GM23338 (cell line): Measurements from ENCODE around the gene ACOX3. TPM values are rescaled to one million over a fixed set of nuclear protein-coding genes. Genes with fewer than 3 reads are reported as not detected.
A peak's percentile ranks its signal among the peaks of the same experiment; 100 is the strongest.

ENCODE experiments used
- ATAC-seq: fragments of 200-7000 bp; cut with Tn5 transposase; 3 replicates; pipeline ENCODE4 v1.9.1; 2020
- DNase-seq: peaks from one replicate; pipeline ENCODE4 v3.0.0-alpha.2; 2015; ENCODE audit warnings: low spot score
- H2AFZ ChIP-seq: fragments of 200-600 bp; sonication (generic); 2 replicates; pipeline ENCODE4 v1.8.0; 2016; ENCODE audit warnings: antibody characterized with exemption, mild to moderate bottlenecking, moderate library complexity
- H3F3A ChIP-seq: fragments of 200-600 bp; sonication (generic); replicated peaks from 2 replicates; pipeline ENCODE4 v1.8.0; 2017; ENCODE audit warnings: antibody characterized with exemption, mixed run types, low read depth
- H3K27ac ChIP-seq: fragments of 200-600 bp; sonication (generic); 2 replicates; pipeline ENCODE4 v1.6.1; 2016; ENCODE audit warnings: low read depth
- H3K27me3 ChIP-seq: fragments of 200-600 bp; sonication (generic); 2 replicates; pipeline ENCODE4 v1.8.0; 2016; ENCODE audit warnings: mild to moderate bottlenecking, mixed run types, moderate library complexity; ENCODE audit not compliant: insufficient read depth
- H3K36me3 ChIP-seq: fragments of 200-600 bp; sonication (generic); 2 replicates; pipeline ENCODE4 v1.8.0; 2016; ENCODE audit warnings: mild to moderate bottlenecking; ENCODE audit not compliant: insufficient read depth
- H3K4me1 ChIP-seq: fragments of 200-600 bp; sonication (generic); 2 replicates; pipeline ENCODE4 v1.8.0; 2016; ENCODE audit warnings: mild to moderate bottlenecking, moderate library complexity; ENCODE audit not compliant: insufficient read depth
- H3K4me2 ChIP-seq: fragments of 200-600 bp; sonication (generic); 2 replicates; pipeline ENCODE4 v1.7.1; 2017; ENCODE audit warnings: mixed run types
- H3K4me3 ChIP-seq: fragments of 200-600 bp; sonication (generic); 2 replicates; pipeline ENCODE4 v1.6.1; 2016; ENCODE audit warnings: mixed run types
- H3K79me2 ChIP-seq: fragments of 200-600 bp; sonication (generic); replicated peaks from 2 replicates; pipeline ENCODE4 v1.8.0; 2017; ENCODE audit warnings: mild to moderate bottlenecking; ENCODE audit not compliant: insufficient read depth
- H3K9me2 ChIP-seq: fragments of 200-600 bp; sonication (generic); 2 replicates; pipeline ENCODE4 v1.8.0; 2017; ENCODE audit not compliant: insufficient read depth
- H4K20me1 ChIP-seq: fragments of 200-600 bp; sonication (generic); replicated peaks from 2 replicates; pipeline ENCODE4 v1.8.0; 2017; ENCODE audit warnings: mild to moderate bottlenecking; ENCODE audit not compliant: insufficient read depth
- H3K27ac Mint-ChIP-seq: 2 replicates; pipeline ENCODE4 v1.8.0; 2020; ENCODE audit warnings: inconsistent platforms, mild to moderate bottlenecking, moderate library complexity, mixed read lengths
- H3K27me3 Mint-ChIP-seq: 3 replicates; pipeline ENCODE4 v1.8.0; 2022; ENCODE audit warnings: low read depth, mild to moderate bottlenecking, moderate library complexity, mixed read lengths, inconsistent platforms; ENCODE audit not compliant: insufficient read depth, poor library complexity
- H3K36me3 Mint-ChIP-seq: 3 replicates; pipeline ENCODE4 v1.8.0; 2021; ENCODE audit warnings: low read depth, mild to moderate bottlenecking, inconsistent platforms, moderate library complexity, mixed read lengths
- H3K4me1 Mint-ChIP-seq: 3 replicates; pipeline ENCODE4 v1.8.0; 2020; ENCODE audit warnings: mild to moderate bottlenecking, inconsistent platforms, mixed read lengths
- H3K4me3 Mint-ChIP-seq: 3 replicates; pipeline ENCODE4 v1.8.0; 2021; ENCODE audit warnings: moderate library complexity, mild to moderate bottlenecking, inconsistent platforms, mixed read lengths
- H3K9me3 Mint-ChIP-seq: 3 replicates; pipeline ENCODE4 v1.8.0; 2020; ENCODE audit warnings: moderate library complexity, mild to moderate bottlenecking, inconsistent platforms, mixed read lengths
- CREB1 ChIP-seq: fragments of 250-450 bp; sonication (Bioruptor Pico); IDR thresholded peaks from 2 replicates; pipeline ENCODE4 v1.5.0; 2020; ENCODE audit warnings: low read depth, mild to moderate bottlenecking, moderate library complexity
- ETS1 ChIP-seq: IDR thresholded peaks from 2 replicates; pipeline ENCODE4 v1.6.1; 2016; ENCODE audit warnings: antibody characterized with exemption
- NANOG ChIP-seq: IDR thresholded peaks from 2 replicates; pipeline ENCODE4 v1.6.1; 2016; ENCODE audit warnings: antibody characterized with exemption, borderline replicate concordance
- POLR2AphosphoS5 ChIP-seq: IDR thresholded peaks from 2 replicates; pipeline ENCODE4 v1.6.1; 2016; ENCODE audit warnings: antibody characterized with exemption, low read depth
- STAT1 ChIP-seq: IDR thresholded peaks from one replicate; pipeline ENCODE4 v1.6.1; 2016; ENCODE audit warnings: antibody characterized with exemption; ENCODE audit not compliant: unreplicated experiment
- ZNF114 ChIP-seq: fragments of 250-450 bp; sonication (Bioruptor Pico); IDR thresholded peaks from 2 replicates; pipeline ENCODE4 v1.5.0; 2020; ENCODE audit warnings: mild to moderate bottlenecking, moderate library complexity
- ZNF462 ChIP-seq: fragments of 250-450 bp; sonication (Bioruptor Pico); IDR thresholded peaks from 2 replicates; pipeline ENCODE4 v1.5.0; 2020; ENCODE audit warnings: mild to moderate bottlenecking, moderate library complexity
- polyA plus RNA-seq: library from polyadenylated mRNA; unstranded; fragments of >200 nt; fragmentation: Nextera tagmentation; extraction: Ambion mirVana; gene quantifications from 2 replicates; pipeline ENCODE4 v1.2.1, GENCODE V29; 2016
- total RNA-seq: library from RNA; depleted of rRNA; stranded (reverse); fragments of >200 nt; shearing (Covaris generic); gene quantifications from 2 replicates; pipeline ENCODE4 v1.2.3, GENCODE V29; 2014
- TF ChIP-seq, protein P1 (sequence below), 2 experiments: fragments of 200-600 bp in 1 of 2; sonication (generic) in 1 of 2; conservative IDR thresholded peaks; 2 replicates each; pipeline versions ENCODE4 v1.5.1 to v1.6.1; 2016 to 2017; ENCODE audit warnings: antibody characterized with exemption in 2 of 2, low read depth in 2 of 2, mild to moderate bottlenecking in 2 of 2, moderate library complexity in 1 of 2

Gene ACOX3
- total and polyA plus RNA-seq, 2 experiments from 2014 or later, result 6.4 to 17.2 TPM

DNA sequence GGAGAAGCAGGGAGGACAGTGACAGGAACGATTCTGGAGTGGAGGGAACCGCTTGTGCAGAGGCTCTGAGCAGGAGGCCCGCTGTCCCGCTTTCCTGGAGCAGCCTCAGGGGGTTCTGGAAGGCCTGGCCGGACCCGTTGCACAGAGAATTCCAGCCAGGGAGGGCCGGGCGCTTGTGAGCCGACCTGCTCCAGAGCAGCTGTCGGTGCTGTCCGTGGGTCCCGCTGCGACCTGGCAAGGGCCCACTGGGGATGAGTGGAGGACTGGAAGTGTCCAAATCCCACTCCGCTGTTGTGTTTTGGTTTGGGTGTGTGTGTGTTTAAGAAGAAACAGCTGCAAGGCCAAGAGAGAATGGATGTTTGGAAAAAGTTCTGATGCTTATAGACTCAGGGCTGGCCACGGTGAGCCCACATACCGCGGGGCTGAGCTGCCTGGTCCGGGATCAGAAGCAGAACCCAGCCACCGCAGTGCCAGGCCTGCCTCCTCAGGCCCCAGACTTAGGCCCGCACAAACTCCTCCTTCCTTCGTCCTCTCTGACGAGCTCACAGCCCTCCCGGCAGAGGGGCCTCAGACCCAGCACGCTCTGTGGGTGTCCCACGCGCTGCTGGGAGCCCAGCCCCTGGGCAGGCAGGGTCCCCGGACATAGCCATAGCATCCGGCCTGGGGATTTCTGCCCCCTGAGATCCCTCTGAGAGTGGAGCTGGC is 97.1 kb downstream of the ACOX3 start (continued):
- TF ChIP-seq ETS1, result no peak

DNA sequence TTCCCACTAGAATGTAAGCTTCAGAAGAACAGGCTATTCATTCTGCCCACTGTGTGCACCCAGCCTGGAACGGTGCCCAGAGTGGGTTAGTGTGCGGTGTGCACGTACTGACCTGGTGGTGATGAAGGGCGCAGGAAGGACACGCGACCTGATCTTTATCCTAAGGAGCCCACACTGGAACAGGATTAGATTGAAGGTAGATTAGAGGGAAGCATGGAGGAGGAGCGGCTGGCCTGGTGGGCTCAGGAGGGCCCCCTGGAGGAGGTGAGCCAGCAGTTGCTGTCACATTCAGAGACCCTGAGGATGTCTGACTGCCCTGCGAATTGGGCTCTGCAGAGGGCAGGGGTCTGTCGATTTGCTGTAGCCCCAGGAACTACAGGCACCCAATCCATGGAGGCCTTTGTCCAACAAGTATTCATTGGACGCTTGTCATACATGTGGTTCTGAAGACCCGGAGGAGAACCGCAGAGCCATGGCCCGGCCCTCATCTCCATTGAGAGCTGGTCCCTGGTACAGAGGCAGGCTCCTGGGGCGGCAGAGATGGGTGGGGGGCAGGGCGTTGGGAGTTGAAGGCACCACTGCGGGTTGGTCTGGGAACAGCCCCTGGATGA is 97.8 kb downstream of the ACOX3 start:
- peak overlapping the region; percentile 90; the same call in 1 of the 2 replicates for H2AFZ ChIP-seq
- no peaks in the 10 kb centered on the region for H4K20me1 ChIP-seq
- H3K27me3 ChIP-seq, result no peaks in the 10 kb centered on the region
- peak; percentile 83 for DNase-seq
- no peak overlapping the region for H3K4me2 ChIP-seq
- H3K79me2 ChIP-seq, result no peaks in the 10 kb centered on the region
- H3K9me2 ChIP-seq, result no peaks in the 10 kb centered on the region
- TF ChIP-seq NANOG (no peak), STAT1 (no peak), ZNF114 (no peak), CREB1 (CRISPR knock-in tag) (no peak), ZNF462 (no peak), POLR2AphosphoS5 (no peak)
- TF ChIP-seq, protein P1, sequence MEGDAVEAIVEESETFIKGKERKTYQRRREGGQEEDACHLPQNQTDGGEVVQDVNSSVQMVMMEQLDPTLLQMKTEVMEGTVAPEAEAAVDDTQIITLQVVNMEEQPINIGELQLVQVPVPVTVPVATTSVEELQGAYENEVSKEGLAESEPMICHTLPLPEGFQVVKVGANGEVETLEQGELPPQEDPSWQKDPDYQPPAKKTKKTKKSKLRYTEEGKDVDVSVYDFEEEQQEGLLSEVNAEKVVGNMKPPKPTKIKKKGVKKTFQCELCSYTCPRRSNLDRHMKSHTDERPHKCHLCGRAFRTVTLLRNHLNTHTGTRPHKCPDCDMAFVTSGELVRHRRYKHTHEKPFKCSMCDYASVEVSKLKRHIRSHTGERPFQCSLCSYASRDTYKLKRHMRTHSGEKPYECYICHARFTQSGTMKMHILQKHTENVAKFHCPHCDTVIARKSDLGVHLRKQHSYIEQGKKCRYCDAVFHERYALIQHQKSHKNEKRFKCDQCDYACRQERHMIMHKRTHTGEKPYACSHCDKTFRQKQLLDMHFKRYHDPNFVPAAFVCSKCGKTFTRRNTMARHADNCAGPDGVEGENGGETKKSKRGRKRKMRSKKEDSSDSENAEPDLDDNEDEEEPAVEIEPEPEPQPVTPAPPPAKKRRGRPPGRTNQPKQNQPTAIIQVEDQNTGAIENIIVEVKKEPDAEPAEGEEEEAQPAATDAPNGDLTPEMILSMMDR (conservative IDR thresholded peaks at IDR 0.05; ENCODE audit: low read depth in 2 of 2), result peak; percentile 68 to 80
- H3K27ac ChIP-seq, result no peak overlapping the region
- H3K9me3 Mint-ChIP-seq, result peaks cover 3% of the 10 kb centered on the region; the same call in 1 of the 3 replicates
- H3K36me3 Mint-ChIP-seq, result no peaks in the 10 kb centered on the region
- peaks cover 11% of the 10 kb centered on the region for H3K27me3 Mint-ChIP-seq
- H3K4me1 ChIP-seq, result no peaks in the 10 kb centered on the region; the same call in 1 of the 2 replicates
- H3F3A ChIP-seq, result 0 out of 2 replicates have a peak, but pooled peaks cover 3% of the 10 kb centered on the region
- no peak overlapping the region for H3K4me3 Mint-ChIP-seq
- no peak overlapping the region for H3K27ac Mint-ChIP-seq
- peaks cover 6% of the 10 kb centered on the region for H3K4me1 Mint-ChIP-seq
- H3K36me3 ChIP-seq, result no peaks in the 10 kb centered on the region
- ATAC-seq, result peak; percentile 94
- no peak overlapping the region for H3K4me3 ChIP-seq
